Astrocyte (in vitro differentiated cells and primary cell): ENCODE results near the gene EPO.

Experiments
- EZH2 ChIP-seq: IDR thresholded peaks from 2 replicates; pipeline ENCODE4 v1.6.1; 2012; ENCODE audit warnings: mild to moderate bottlenecking, low read length, inconsistent platforms; ENCODE audit not compliant: insufficient read depth
- TF ChIP-seq, protein P1 (sequence below): IDR thresholded peaks from 2 replicates; pipeline ENCODE4 v1.5.1; 2011; ENCODE audit warnings: low read depth, mild to moderate bottlenecking, inconsistent platforms, low read length, moderate library complexity; ENCODE audit not compliant: insufficient read depth

DNA sequence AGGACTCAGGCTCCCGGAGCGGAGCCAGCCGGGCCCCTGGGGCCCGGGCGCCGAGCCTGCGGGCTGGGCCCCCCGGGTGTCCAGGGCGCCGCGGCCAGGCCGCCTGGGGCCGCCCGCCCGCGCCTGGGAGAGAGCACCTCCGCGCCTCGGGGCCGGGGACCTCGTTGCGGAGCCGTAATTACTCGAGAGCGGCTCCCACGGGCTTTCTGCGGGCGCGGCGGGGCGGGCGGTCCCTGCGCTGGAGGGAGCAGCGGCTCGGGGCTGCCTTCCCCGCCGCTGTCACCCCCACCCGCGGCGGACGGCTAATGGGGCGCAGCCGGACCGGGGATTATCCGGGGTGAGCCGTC lies 45.2 kb upstream of the EPO start:
- TF ChIP-seq, protein P1, sequence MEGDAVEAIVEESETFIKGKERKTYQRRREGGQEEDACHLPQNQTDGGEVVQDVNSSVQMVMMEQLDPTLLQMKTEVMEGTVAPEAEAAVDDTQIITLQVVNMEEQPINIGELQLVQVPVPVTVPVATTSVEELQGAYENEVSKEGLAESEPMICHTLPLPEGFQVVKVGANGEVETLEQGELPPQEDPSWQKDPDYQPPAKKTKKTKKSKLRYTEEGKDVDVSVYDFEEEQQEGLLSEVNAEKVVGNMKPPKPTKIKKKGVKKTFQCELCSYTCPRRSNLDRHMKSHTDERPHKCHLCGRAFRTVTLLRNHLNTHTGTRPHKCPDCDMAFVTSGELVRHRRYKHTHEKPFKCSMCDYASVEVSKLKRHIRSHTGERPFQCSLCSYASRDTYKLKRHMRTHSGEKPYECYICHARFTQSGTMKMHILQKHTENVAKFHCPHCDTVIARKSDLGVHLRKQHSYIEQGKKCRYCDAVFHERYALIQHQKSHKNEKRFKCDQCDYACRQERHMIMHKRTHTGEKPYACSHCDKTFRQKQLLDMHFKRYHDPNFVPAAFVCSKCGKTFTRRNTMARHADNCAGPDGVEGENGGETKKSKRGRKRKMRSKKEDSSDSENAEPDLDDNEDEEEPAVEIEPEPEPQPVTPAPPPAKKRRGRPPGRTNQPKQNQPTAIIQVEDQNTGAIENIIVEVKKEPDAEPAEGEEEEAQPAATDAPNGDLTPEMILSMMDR = no peak
- TF ChIP-seq EZH2 = no peak
